H1 (cell line): Measurements from ENCODE around the gene ADGRG7. TPM values are rescaled to one million over a fixed set of nuclear protein-coding genes. Genes with fewer than 3 reads are reported as not detected.

Experiments
- CTCF ChIA-PET: fragments of 300-600 bp; sonication (Branson Sonifier 250); formaldehyde crosslinking; loops from one replicate; lab custom pipeline; 2021; ENCODE audit not compliant: partially characterized antibody; lab: Charles Lee
- POLR2A ChIA-PET: fragments of 300-600 bp; sonication (Branson Sonifier 250); formaldehyde crosslinking; loops from one replicate; lab custom pipeline; 2021; ENCODE audit warnings: inconsistent platforms; ENCODE audit not compliant: partially characterized antibody; lab: Charles Lee
- DNase-seq, 2 experiments: peaks; one replicate each; pipeline versions ENCODE4 v3.0.0 to v3.0.0-alpha.2; 2010 to 2022; ENCODE audit warnings: low spot score in 2 of 2, low read depth in 1 of 2, mixed read lengths in 1 of 2
- FAIRE-seq: peaks from 2 replicates; lab custom pipeline; 2011; peaks lifted over from hg19 to GRCh38; lab: Jason Lieb, UNC
- H2AFZ ChIP-seq: 2 replicates; pipeline ENCODE4 v1.8.1; 2012; ENCODE audit warnings: low read length, inconsistent platforms
- H2AK5ac ChIP-seq: 2 replicates; pipeline ENCODE4 v1.6.1; 2013; ENCODE audit warnings: low read depth, low read length
- H2BK120ac ChIP-seq: replicated peaks from 2 replicates; pipeline ENCODE3; 2013; ENCODE audit warnings: low read depth, low read length, inconsistent platforms
- H2BK12ac ChIP-seq: 2 replicates; pipeline ENCODE4 v1.6.1; 2013; ENCODE audit warnings: low read depth, low read length
- H2BK15ac ChIP-seq: 2 replicates; pipeline ENCODE4 v1.6.1; 2013; ENCODE audit warnings: low read length
- H2BK20ac ChIP-seq: 2 replicates; pipeline ENCODE4 v1.6.1; 2013; ENCODE audit warnings: low read length
- H2BK5ac ChIP-seq: 2 replicates; pipeline ENCODE4 v1.6.1; 2013; ENCODE audit warnings: low read depth, low read length
- H3K14ac ChIP-seq: 2 replicates; pipeline ENCODE4 v1.6.1; 2013; ENCODE audit warnings: inconsistent platforms; ENCODE audit not compliant: insufficient read length
- H3K18ac ChIP-seq: 2 replicates; pipeline ENCODE4 v1.6.1; 2013; ENCODE audit warnings: low read length; ENCODE audit errors: extremely low read depth
- H3K23ac ChIP-seq: 2 replicates; pipeline ENCODE4 v1.6.1; 2013; ENCODE audit warnings: inconsistent platforms; ENCODE audit not compliant: insufficient read length
- H3K23me2 ChIP-seq: 2 replicates; pipeline ENCODE4 v1.6.1; 2013; ENCODE audit warnings: low read depth, low read length
- H3K27ac ChIP-seq: 2 replicates; pipeline ENCODE4 v1.6.1; 2011; ENCODE audit warnings: low read depth, low read length, inconsistent platforms
- H3K27me3 ChIP-seq, 4 experiments: replicated peaks in 1 of 4; 1 replicate in 1 of 4; 2 replicates in 3 of 4; pipeline versions ENCODE4 v1.6.1 to v1.8.1; 2011 to 2013; ENCODE audit warnings: low read length in 3 of 4, mild to moderate bottlenecking in 3 of 4, inconsistent platforms in 2 of 4, mixed read lengths in 2 of 4, moderate library complexity in 1 of 4; ENCODE audit not compliant: control insufficient read depth in 3 of 4, insufficient read depth in 3 of 4; ENCODE audit errors: extremely low read depth in 1 of 4
- H3K36me3 ChIP-seq, 4 experiments: 2 replicates each; pipeline versions ENCODE4 v1.6.1 to v1.8.1; 2011 to 2013; ENCODE audit warnings: mild to moderate bottlenecking in 4 of 4, low read length in 3 of 4, moderate library complexity in 2 of 4, control low read depth in 1 of 4, inconsistent platforms in 1 of 4; ENCODE audit not compliant: insufficient read depth in 4 of 4, control insufficient read depth in 2 of 4
- H3K4ac ChIP-seq: replicated peaks from 2 replicates; pipeline ENCODE3; 2013; ENCODE audit warnings: low read length, low read depth, mixed read lengths, inconsistent platforms; ENCODE audit not compliant: insufficient read length
- H3K4me1 ChIP-seq, 4 experiments: replicated peaks in 1 of 4; 1 replicate in 1 of 4; 2 replicates in 3 of 4; pipeline versions ENCODE4 v1.6.1 to v1.8.1; 2011 to 2013; ENCODE audit warnings: low read length in 3 of 4, inconsistent platforms in 2 of 4, mixed read lengths in 1 of 4; ENCODE audit not compliant: insufficient read depth in 4 of 4, control insufficient read depth in 3 of 4
- H3K4me2 ChIP-seq, 2 experiments: 2 replicates each; pipeline versions ENCODE4 v1.6.1 to v1.8.1; 2011 to 2013; ENCODE audit warnings: low read depth in 2 of 2, low read length in 2 of 2, control low read depth in 1 of 2, inconsistent platforms in 1 of 2, mild to moderate bottlenecking in 1 of 2; ENCODE audit not compliant: insufficient read depth in 1 of 2
- H3K4me3 ChIP-seq, 4 experiments: fragments of 200-600, 300-600 bp in 1 of 4; sonication (generic), shearing (Covaris generic), sonication (Bioruptor Twin) in 1 of 4; 2 replicates each; pipeline versions ENCODE4 v1.5.1 to v1.8.1; 2011 to 2016; ENCODE audit warnings: low read length in 4 of 4, low read depth in 3 of 4, control low read depth in 2 of 4, inconsistent platforms in 2 of 4, mild to moderate bottlenecking in 2 of 4, mixed read lengths in 1 of 4, moderate library complexity in 1 of 4; ENCODE audit not compliant: insufficient read depth in 2 of 4; ENCODE audit errors: extremely low read depth in 1 of 4
- H3K56ac ChIP-seq: replicated peaks from 2 replicates; pipeline ENCODE3; 2013; ENCODE audit warnings: low read depth, mild to moderate bottlenecking, mixed read lengths, low read length, inconsistent platforms; ENCODE audit not compliant: insufficient read length
- H3K79me1 ChIP-seq: 2 replicates; pipeline ENCODE4 v1.6.1; 2013; ENCODE audit warnings: low read depth, low read length, control low read depth
- H3K79me2 ChIP-seq, 2 experiments: 2 replicates each; pipeline versions ENCODE4 v1.6.1 to v1.8.1; 2012 to 2013; ENCODE audit warnings: low read length in 2 of 2, mild to moderate bottlenecking in 2 of 2, inconsistent platforms in 1 of 2; ENCODE audit not compliant: insufficient read depth in 2 of 2, control insufficient read depth in 1 of 2
- H3K9ac ChIP-seq, 4 experiments: replicated peaks in 1 of 4; 1 replicate in 1 of 4; 2 replicates in 3 of 4; pipeline versions ENCODE4 v1.6.1 to v1.8.1; 2011 to 2013; ENCODE audit warnings: low read depth in 3 of 4, low read length in 3 of 4, control low read depth in 2 of 4, mild to moderate bottlenecking in 2 of 4, moderate library complexity in 2 of 4, inconsistent platforms in 1 of 4; ENCODE audit errors: extremely low read depth in 1 of 4
- H3K9me3 ChIP-seq, 2 experiments: 2 replicates each; pipeline versions ENCODE4 v1.6.1 to v1.8.1; 2012 to 2013; ENCODE audit warnings: mild to moderate bottlenecking in 2 of 2, moderate library complexity in 2 of 2, control low read depth in 1 of 2, inconsistent platforms in 1 of 2, low read depth in 1 of 2, low read length in 1 of 2, mixed read lengths in 1 of 2; ENCODE audit not compliant: insufficient read depth in 2 of 2
- H4K20me1 ChIP-seq, 2 experiments: replicated peaks in 1 of 2; 2 replicates each; pipeline versions ENCODE3 to v1.8.1; 2011 to 2013; ENCODE audit warnings: inconsistent platforms in 2 of 2, low read length in 2 of 2, mild to moderate bottlenecking in 1 of 2; ENCODE audit not compliant: insufficient read depth in 2 of 2, control insufficient read depth in 1 of 2
- H4K5ac ChIP-seq: 2 replicates; pipeline ENCODE4 v1.6.1; 2013; ENCODE audit warnings: low read length, low read depth, mixed read lengths, inconsistent platforms; ENCODE audit not compliant: insufficient read length
- H4K8ac ChIP-seq: 2 replicates; pipeline ENCODE4 v1.8.0; 2013; ENCODE audit warnings: mild to moderate bottlenecking, moderate library complexity, low read length, inconsistent platforms; ENCODE audit not compliant: insufficient read depth; ENCODE audit errors: extremely low read depth
- H4K91ac ChIP-seq: replicated peaks from 2 replicates; pipeline ENCODE3; 2013; ENCODE audit warnings: low read length, mixed read lengths, inconsistent platforms; ENCODE audit not compliant: insufficient read length
- BACH1 ChIP-seq: IDR thresholded peaks from 2 replicates; pipeline ENCODE4 v1.6.1; 2012; ENCODE audit warnings: low read length, improper control_type of control experiment
- CBX8 ChIP-seq: fragments of 300-800, 300-1000 bp; sonication (generic); IDR thresholded peaks from 2 replicates; pipeline ENCODE4 v1.7.1; 2016; ENCODE audit warnings: low read depth, low read length, borderline replicate concordance
- CREB1 ChIP-seq: IDR thresholded peaks from 2 replicates; pipeline ENCODE4 v1.6.1; 2012; ENCODE audit warnings: inconsistent platforms
- EP300 ChIP-seq, 2 experiments: IDR thresholded peaks; 1 replicate in 1 of 2; 2 replicates in 1 of 2; pipeline ENCODE4 v1.6.1; 2011 to 2012; ENCODE audit warnings: low read depth in 2 of 2, low read length in 2 of 2, mild to moderate bottlenecking in 2 of 2, borderline replicate concordance in 1 of 2, inconsistent platforms in 1 of 2, moderate library complexity in 1 of 2
- HDAC6 ChIP-seq: IDR thresholded peaks from one replicate; pipeline ENCODE4 v1.7.1; 2012; ENCODE audit warnings: low read depth, mild to moderate bottlenecking, inconsistent platforms, low read length, moderate library complexity
- KDM1A ChIP-seq: fragments of 200-600, 300-600 bp; sonication (generic); IDR thresholded peaks from 2 replicates; pipeline ENCODE4 v1.7.1; 2016; ENCODE audit warnings: mild to moderate bottlenecking, low read length, borderline replicate concordance
- POLR2AphosphoS5 ChIP-seq: IDR thresholded peaks from 2 replicates; pipeline ENCODE4 v1.6.1; 2011; ENCODE audit warnings: low read depth, low read length
- RAD21 ChIP-seq, 2 experiments: IDR thresholded peaks in 1 of 2; conservative IDR thresholded peaks in 1 of 2; 2 replicates each; pipeline ENCODE4 v1.6.1; 2011; ENCODE audit warnings: low read depth in 2 of 2, low read length in 2 of 2, improper control_type of control experiment in 1 of 2, inconsistent platforms in 1 of 2, mild to moderate bottlenecking in 1 of 2, moderate library complexity in 1 of 2
- SAP30 ChIP-seq: fragments of 300-600 bp; sonication (generic); IDR thresholded peaks from 2 replicates; pipeline ENCODE4 v1.7.1; 2012; ENCODE audit warnings: low read length, moderate library complexity, mild to moderate bottlenecking, inconsistent platforms; ENCODE audit not compliant: insufficient read depth, insufficient replicate concordance
- SIN3A ChIP-seq, 2 experiments: IDR thresholded peaks in 1 of 2; conservative IDR thresholded peaks in 1 of 2; 2 replicates each; pipeline ENCODE4 v1.6.1; 2011 to 2012; ENCODE audit warnings: low read length in 2 of 2, improper control_type of control experiment in 1 of 2, low read depth in 1 of 2, mild to moderate bottlenecking in 1 of 2
- SIX5 ChIP-seq: IDR thresholded peaks from 2 replicates; pipeline ENCODE4 v1.6.1; 2011; ENCODE audit warnings: mild to moderate bottlenecking, low read depth, low read length
- SP1 ChIP-seq: IDR thresholded peaks from 2 replicates; pipeline ENCODE4 v1.6.1; 2011; ENCODE audit warnings: low read depth, low read length
- SP4 ChIP-seq: IDR thresholded peaks from 2 replicates; pipeline ENCODE4 v1.6.1; 2012; ENCODE audit warnings: low read length, inconsistent platforms
- SUZ12 ChIP-seq: fragments of 200-600 bp; sonication (generic); IDR thresholded peaks from 2 replicates; pipeline ENCODE4 v1.6.1; 2012; ENCODE audit warnings: mild to moderate bottlenecking, inconsistent platforms, low read length, moderate library complexity, mixed read lengths
- WGBS, 2 experiments: shearing (Covaris generic) in 1 of 2; methylation state at CpG; one replicate each; pipeline versions ENCODE4 v1.1.6 to v1.1.7; 2013 to 2015; ENCODE audit warnings: low lambda C conversion rate in 2 of 2, mixed read lengths in 2 of 2, inconsistent platforms in 1 of 2, low coverage in 1 of 2, missing lambda C conversion rate in 1 of 2; ENCODE audit not compliant: insufficient replicate concordance in 2 of 2, insufficient coverage in 1 of 2, insufficient read length in 1 of 2; ENCODE audit errors: extremely low coverage in 1 of 2, missing lambda C conversion rate in 1 of 2; 5-methylcytosine and 5-hydroxymethylcytosine counted together
- polyA plus RNA-seq, 7 experiments: library from polyadenylated mRNA; depleted of rRNA in 3 of 7; stranded (reverse) in 5 of 7; unstranded in 2 of 7; fragments of >200 nt in 5 of 7; fragments of 200-250 nt in 2 of 7; gene quantifications; 1 replicate in 5 of 7; 2 replicates in 1 of 7; 4 replicates in 1 of 7; pipeline versions ENCODE4 v1.2.1 to v1.2.3, GENCODE V29; 2011 to 2013; ENCODE audit warnings: missing spikeins in 2 of 7, mixed read lengths in 2 of 7
- total RNA-seq: library from RNA; stranded (reverse); fragmentation: NEBNext Ultra II Directional; extraction: Animal tissue kit (Norgen Biotek cat#: 25700); gene quantifications from 2 replicates; pipeline ENCODE4 v1.2.1, GENCODE V29; 2021
- TF ChIP-seq, protein P1 (sequence below): IDR thresholded peaks from 2 replicates; pipeline ENCODE4 v1.6.1; 2012; ENCODE audit warnings: inconsistent platforms

The ADGRG7 gene
- total and polyA plus RNA-seq, 2 of the 8 experiments (the other 6 are each of a cell fraction or from before 2014, with no cell fraction given): not detected

DNA sequence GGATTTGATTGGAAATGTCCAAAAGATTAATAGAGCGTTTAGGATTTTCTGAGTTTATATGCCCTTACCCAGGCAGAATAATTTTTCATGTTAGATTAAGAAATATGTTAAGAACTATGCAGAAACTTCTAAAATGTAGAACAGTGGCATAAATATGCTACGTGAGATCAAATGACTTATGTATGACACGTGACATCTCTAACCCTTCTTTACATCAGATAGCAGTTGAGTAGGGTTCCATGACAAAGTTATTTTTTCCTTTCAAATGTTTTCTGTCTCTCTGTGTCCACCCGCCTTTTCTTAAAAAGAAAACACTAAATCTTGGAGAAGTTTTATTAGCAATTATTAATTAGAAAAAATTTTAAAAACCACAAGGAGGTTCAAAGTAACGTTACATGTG lies 91.3 kb downstream of the ADGRG7 start:
- CTCF ChIA-PET: no interaction called here
- no peak overlapping the region for H4K8ac ChIP-seq

More for the DNA sequence above, 91.3 kb downstream of the ADGRG7 start:
- Histone ChIP-seq H2AK5ac (no peak overlapping the region), H3K9me3 (no peaks in the 10 kb centered on the region), H2BK5ac (no peak overlapping the region), H2AFZ (no peak overlapping the region), H3K18ac (no peak overlapping the region), H3K56ac (no peak overlapping the region), H3K27ac (no peak overlapping the region), H3K23ac (no peak overlapping the region), H2BK20ac (no peak overlapping the region), H3K36me3 (no peaks in the 10 kb centered on the region), H3K4me3 (no peak overlapping the region), H4K20me1 (no peaks in the 10 kb centered on the region), H2BK120ac (no peak overlapping the region), H3K79me2 (no peaks in the 10 kb centered on the region), H3K27me3 (no peaks in the 10 kb centered on the region; a peak in 1 of 7 replicates), H3K23me2 (no peaks in the 10 kb centered on the region), H3K9ac (no peak overlapping the region), H3K79me1 (no peaks in the 10 kb centered on the region), H4K5ac (no peak overlapping the region), H3K14ac (no peak overlapping the region), H3K4me2 (no peak overlapping the region), H3K4me1 (no peaks in the 10 kb centered on the region), H3K4ac (no peak overlapping the region), H2BK12ac (no peak overlapping the region), H4K91ac (no peak overlapping the region), H2BK15ac (no peak overlapping the region)
- FAIRE-seq (no peak), DNase-seq (no peak)
- WGBS, 2 experiments: 83% methylated on average over 5 of the region's 5 CpGs; no CpG with 5 or more reads in 1 of the 2 experiments
- POLR2A ChIA-PET: no interaction called here
- no peak for TF ChIP-seq SP4
- TF ChIP-seq KDM1A: no peak
- no peak for TF ChIP-seq HDAC6
- TF ChIP-seq BACH1: no peak
- TF ChIP-seq CBX8: no peak
- TF ChIP-seq, protein P1, sequence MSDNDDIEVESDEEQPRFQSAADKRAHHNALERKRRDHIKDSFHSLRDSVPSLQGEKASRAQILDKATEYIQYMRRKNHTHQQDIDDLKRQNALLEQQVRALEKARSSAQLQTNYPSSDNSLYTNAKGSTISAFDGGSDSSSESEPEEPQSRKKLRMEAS: no peak
- no peak for TF ChIP-seq RAD21 (IDR thresholded peaks at IDR 0.05 in 1 of 2, conservative IDR thresholded peaks at IDR 0.05 in 1 of 2; ENCODE audit: low read depth in 2 of 2, low read length in 2 of 2)
- no peak for TF ChIP-seq POLR2AphosphoS5
- TF ChIP-seq EP300 (IDR thresholded peaks at IDR 0.05; ENCODE audit: borderline replicate concordance in 1 of 2, low read depth in 2 of 2, low read length in 2 of 2): no peak
- no peak for TF ChIP-seq SIN3A (conservative IDR thresholded peaks at IDR 0.05 in 1 of 2, IDR thresholded peaks at IDR 0.05 in 1 of 2; ENCODE audit: low read depth in 1 of 2, low read length in 2 of 2)
- TF ChIP-seq SUZ12: no peak
- TF ChIP-seq SIX5: no peak
- TF ChIP-seq SAP30: no peak
- no peak for TF ChIP-seq SP1
- no peak for TF ChIP-seq CREB1
